MCF 10A (cell line): ENCODE measurements around the gene FGD5. TPM values are rescaled to one million over a fixed set of nuclear protein-coding genes. Genes with fewer than 3 reads are reported as not detected.

ENCODE experiments used
- BruUV-seq: library from RNA; stranded (reverse); fragments of 400-500 nt; replicated peaks from 2 replicates; lab custom pipeline; 2021; lab: Mats Ljungman, UMichigan
- CTCF ChIA-PET: fragments of 300-600 bp; sonication (Branson Sonifier 250); formaldehyde crosslinking; extraction: SDS; loops from one replicate; lab custom pipeline; 2021; ENCODE audit warnings: antibody characterized with exemption, inconsistent platforms; lab: Yijun Ruan, JAX
- POLR2A ChIA-PET: fragments of 300-600, 350-650 bp; sonication (Branson Sonifier 250); formaldehyde crosslinking; extraction: SDS; loops from one replicate; lab custom pipeline; 2020; ENCODE audit warnings: antibody characterized with exemption, inconsistent platforms; lab: Yijun Ruan, JAX
- DNase-seq: peaks from one replicate; pipeline ENCODE4 v3.0.0-alpha.2; 2018; ENCODE audit not compliant: unreplicated experiment
- H3K27ac Mint-ChIP-seq: one replicate; pipeline ENCODE4 v1.8.0; 2022; ENCODE audit warnings: mild to moderate bottlenecking, low read depth, mixed read lengths; ENCODE audit not compliant: unreplicated experiment
- H3K27me3 Mint-ChIP-seq: one replicate; pipeline ENCODE4 v1.8.0; 2022; ENCODE audit warnings: mixed read lengths; ENCODE audit not compliant: insufficient read depth, unreplicated experiment
- H3K36me3 Mint-ChIP-seq: one replicate; pipeline ENCODE4 v1.8.0; 2022; ENCODE audit warnings: mild to moderate bottlenecking, moderate library complexity, mixed read lengths; ENCODE audit not compliant: insufficient read depth, unreplicated experiment
- H3K4me1 Mint-ChIP-seq: one replicate; pipeline ENCODE4 v1.8.0; 2022; ENCODE audit warnings: mixed read lengths; ENCODE audit not compliant: insufficient read depth, unreplicated experiment
- H3K4me3 Mint-ChIP-seq: one replicate; pipeline ENCODE4 v1.8.0; 2022; ENCODE audit warnings: mild to moderate bottlenecking, moderate library complexity, mixed read lengths; ENCODE audit not compliant: unreplicated experiment
- H3K9me3 Mint-ChIP-seq: one replicate; pipeline ENCODE4 v1.8.0; 2022; ENCODE audit warnings: mixed read lengths; ENCODE audit not compliant: unreplicated experiment
- intact Hi-C: fragments of 100-400 bp; cut with micrococcal nuclease; formaldehyde crosslinking; loops from 2 replicates; pipeline ENCODE4 v1.14.1; 2022
- total RNA-seq: library from RNA; stranded (reverse); gene quantifications from 2 replicates; pipeline ENCODE4 v1.2.3, GENCODE V29; 2022
- TF ChIP-seq, protein P1 (sequence below): fragments of 200-600 bp; IDR thresholded peaks from one replicate; pipeline ENCODE4 v1.8.0; 2022; ENCODE audit warnings: antibody characterized with exemption, mild to moderate bottlenecking; ENCODE audit not compliant: unreplicated experiment

FGD5 gene
- total RNA-seq, 1 experiment from 2014 or later = not detected

DNA sequence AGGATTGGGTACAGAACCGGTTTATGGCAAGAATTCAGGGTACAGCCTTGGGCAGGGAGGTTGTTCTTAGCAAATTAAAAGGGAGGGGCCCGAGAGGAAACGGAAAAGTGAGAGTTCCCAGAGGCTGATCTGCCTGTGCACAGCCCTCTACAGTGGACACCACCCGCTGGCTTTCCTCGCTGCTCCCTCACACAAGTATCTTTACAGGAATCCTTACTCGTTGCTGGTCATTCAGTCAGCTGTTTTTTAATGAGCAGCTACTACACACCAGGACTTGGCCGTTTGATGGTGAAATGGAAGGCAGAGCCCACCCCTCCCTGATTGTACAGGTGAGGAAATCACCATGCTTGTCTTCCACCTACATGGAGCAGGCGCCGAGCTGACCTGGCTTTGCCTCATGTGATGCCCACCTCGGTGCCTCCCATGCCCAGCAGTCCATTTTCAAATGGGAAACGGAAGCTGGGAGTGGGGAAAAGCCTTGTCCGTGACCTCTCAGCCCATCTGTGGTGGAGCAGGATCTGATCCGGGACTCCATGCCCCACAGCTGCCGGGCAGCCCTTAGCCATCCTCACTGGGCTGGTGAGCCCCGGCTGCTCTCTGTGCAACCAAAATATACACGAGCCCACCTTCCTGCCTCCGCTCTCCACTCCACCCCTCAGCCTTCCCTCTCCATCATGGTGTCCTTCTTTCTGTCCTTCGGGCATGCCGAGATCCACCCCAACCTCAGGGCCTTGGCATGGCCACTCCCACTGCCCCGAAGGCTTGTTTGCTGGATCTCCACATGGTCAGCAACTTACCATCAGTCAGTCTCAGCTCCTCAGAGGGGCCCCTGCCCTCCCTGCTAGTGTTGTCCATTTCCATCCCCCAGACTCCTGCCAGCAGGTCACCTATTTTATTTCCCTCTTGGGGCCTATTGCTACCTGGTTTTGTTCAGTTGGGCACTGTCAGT, 33.3 kb upstream of the FGD5 start:
- Mint-ChIP-seq H3K27ac (no peak overlapping the region), H3K9me3 (no peaks in the 10 kb centered on the region), H3K27me3 (peaks cover 44% of the 10 kb centered on the region), H3K4me3 (no peak overlapping the region), H3K36me3 (no peaks in the 10 kb centered on the region), H3K4me1 (peaks cover 4% of the 10 kb centered on the region)
- intact Hi-C loops = loop anchor here (10.0 kb wide), 1 partner anchor 281 kb away; no protein-coding TSS in a partner anchor
- TF ChIP-seq, protein P1, sequence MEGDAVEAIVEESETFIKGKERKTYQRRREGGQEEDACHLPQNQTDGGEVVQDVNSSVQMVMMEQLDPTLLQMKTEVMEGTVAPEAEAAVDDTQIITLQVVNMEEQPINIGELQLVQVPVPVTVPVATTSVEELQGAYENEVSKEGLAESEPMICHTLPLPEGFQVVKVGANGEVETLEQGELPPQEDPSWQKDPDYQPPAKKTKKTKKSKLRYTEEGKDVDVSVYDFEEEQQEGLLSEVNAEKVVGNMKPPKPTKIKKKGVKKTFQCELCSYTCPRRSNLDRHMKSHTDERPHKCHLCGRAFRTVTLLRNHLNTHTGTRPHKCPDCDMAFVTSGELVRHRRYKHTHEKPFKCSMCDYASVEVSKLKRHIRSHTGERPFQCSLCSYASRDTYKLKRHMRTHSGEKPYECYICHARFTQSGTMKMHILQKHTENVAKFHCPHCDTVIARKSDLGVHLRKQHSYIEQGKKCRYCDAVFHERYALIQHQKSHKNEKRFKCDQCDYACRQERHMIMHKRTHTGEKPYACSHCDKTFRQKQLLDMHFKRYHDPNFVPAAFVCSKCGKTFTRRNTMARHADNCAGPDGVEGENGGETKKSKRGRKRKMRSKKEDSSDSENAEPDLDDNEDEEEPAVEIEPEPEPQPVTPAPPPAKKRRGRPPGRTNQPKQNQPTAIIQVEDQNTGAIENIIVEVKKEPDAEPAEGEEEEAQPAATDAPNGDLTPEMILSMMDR = no peak
- POLR2A ChIA-PET = no interaction called here
- CTCF ChIA-PET = interaction anchor here (0.6 to 0.7 kb wide), 2 partner anchors 287 to 332 kb away, joined by 3 read pairs; no protein-coding TSS in a partner anchor
- no peak for DNase-seq
- no TSS peak for BruUV-seq

DNA sequence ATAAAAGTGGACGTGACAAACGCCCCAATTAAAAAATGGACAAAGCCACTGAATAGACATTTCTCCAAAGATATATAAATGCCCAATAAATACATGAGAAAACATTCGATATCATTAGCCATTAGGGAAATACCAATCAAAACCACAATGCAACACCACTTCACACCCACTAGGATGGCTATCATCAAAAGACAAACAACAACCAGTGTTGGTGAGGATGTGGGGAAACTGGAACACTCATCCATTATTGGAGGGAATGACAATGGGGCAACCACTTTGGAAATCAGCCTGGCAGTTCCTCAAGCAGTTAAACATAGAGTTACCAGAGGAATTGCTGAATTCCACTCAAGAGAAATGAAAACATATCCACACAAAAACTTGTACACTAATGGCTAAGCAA, 32.4 kb upstream of the FGD5 start:
- no peak overlapping the region for H3K4me3 Mint-ChIP-seq
- no TSS peak for BruUV-seq
- H3K4me1 Mint-ChIP-seq = peaks cover 4% of the 10 kb centered on the region
- ChIA-PET POLR2A (no interaction called here), CTCF (interaction anchor here (0.7 kb wide), 1 partner anchor 286 kb away, joined by 3 read pairs; no protein-coding TSS in a partner anchor)
- no peaks in the 10 kb centered on the region for H3K9me3 Mint-ChIP-seq
- no peaks in the 10 kb centered on the region for H3K36me3 Mint-ChIP-seq
- TF ChIP-seq, protein P1 = no peak
- no peak for DNase-seq
- H3K27me3 Mint-ChIP-seq = peaks cover 53% of the 10 kb centered on the region
- no peak overlapping the region for H3K27ac Mint-ChIP-seq
- intact Hi-C loops = loop anchor here (10.0 kb wide), 1 partner anchor 282 kb away; no protein-coding TSS in a partner anchor

DNA sequence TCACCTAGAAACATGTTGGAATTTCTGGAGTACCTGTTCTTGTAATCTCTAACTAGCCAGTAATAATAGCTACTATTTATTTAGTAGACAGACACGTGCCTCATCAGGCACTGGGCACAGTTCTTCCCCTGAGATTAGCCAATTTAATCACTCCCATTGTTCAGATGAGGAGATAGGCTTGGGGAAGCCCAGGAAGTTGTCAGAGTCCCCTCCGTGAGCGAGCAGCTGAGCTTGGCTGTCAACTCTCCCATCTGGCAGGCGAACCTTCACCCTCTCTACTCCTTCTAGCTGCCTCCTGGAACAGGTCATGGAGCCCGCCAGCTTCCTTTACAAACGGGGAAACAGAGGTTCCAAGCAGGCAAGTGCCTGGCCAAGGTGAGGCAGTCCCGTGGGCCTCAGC, 31.1 kb upstream of the FGD5 start:
- BruUV-seq = no TSS peak
- H3K27ac Mint-ChIP-seq = no peak overlapping the region
- TF ChIP-seq, protein P1 = no peak
- H3K27me3 Mint-ChIP-seq = peaks cover 58% of the 10 kb centered on the region
- ChIA-PET POLR2A (interaction anchor here (0.6 kb wide), 1 partner anchor 80 kb away, joined by 4 read pairs; no protein-coding TSS in a partner anchor), CTCF (interaction anchor here (0.7 kb wide), 1 partner anchor 15 kb away, joined by 3 read pairs; no protein-coding TSS in a partner anchor)
- intact Hi-C loops = loop anchor here (10.0 kb wide), 1 partner anchor 283 kb away; no protein-coding TSS in a partner anchor
- no peaks in the 10 kb centered on the region for H3K36me3 Mint-ChIP-seq
- H3K4me3 Mint-ChIP-seq = no peak overlapping the region
- H3K4me1 Mint-ChIP-seq = peaks cover 4% of the 10 kb centered on the region
- H3K9me3 Mint-ChIP-seq = no peaks in the 10 kb centered on the region
- DNase-seq = no peak

DNA sequence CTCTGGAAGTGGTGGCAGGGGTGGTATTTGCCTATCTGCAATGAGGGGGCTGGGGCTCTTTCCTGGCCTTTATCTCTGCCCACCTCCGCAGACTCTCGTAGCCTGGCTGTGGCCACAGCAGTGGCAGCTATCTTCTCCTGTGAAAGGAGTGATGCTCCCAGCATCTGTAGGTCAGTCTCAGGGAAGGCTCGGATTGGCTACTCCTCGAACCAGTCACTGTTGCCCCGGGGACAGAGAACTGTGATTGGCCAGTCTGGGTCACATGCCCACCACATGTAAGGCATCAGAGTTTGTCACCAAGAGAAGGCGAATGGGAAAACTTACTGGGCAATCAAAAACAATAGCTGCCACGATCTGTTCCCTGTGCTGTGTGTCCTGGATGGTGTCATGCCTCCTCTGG, 30.1 kb upstream of the FGD5 start:
- Mint-ChIP-seq H3K27ac (no peak overlapping the region), H3K36me3 (no peaks in the 10 kb centered on the region), H3K9me3 (no peaks in the 10 kb centered on the region), H3K4me1 (peaks cover 4% of the 10 kb centered on the region), H3K27me3 (peaks cover 67% of the 10 kb centered on the region), H3K4me3 (no peak overlapping the region)
- CTCF ChIA-PET = interaction anchor here (0.5 to 1.2 kb wide), 2 partner anchors 75 to 619 kb away, joined by 3 to 4 read pairs; no protein-coding TSS in a partner anchor
- intact Hi-C loops = loop anchor here (10.0 kb wide), 1 partner anchor 284 kb away; no protein-coding TSS in a partner anchor
- no TSS peak for BruUV-seq
- TF ChIP-seq, protein P1 = no peak
- DNase-seq = no peak
- POLR2A ChIA-PET = no interaction called here
